Measurements from ENCODE around the gene ZDHHC14.

ZDHHC14 gene

GRCh38 chr6:157396026-157396425 is 15.0 kb downstream of the ZDHHC14 start:
- H3K36me3 ChIP-seq (replicated peaks; ENCODE audit: insufficient read depth, low read length) = no peaks in the 10 kb centered on the region
- DNase-seq = no peak
- no peaks in the 10 kb centered on the region for H3K27me3 ChIP-seq (replicated peaks; ENCODE audit: insufficient read depth, low read length)
- H3K4me1 ChIP-seq (ENCODE audit: low read length) = no peaks in the 10 kb centered on the region
- H3F3A ChIP-seq (ENCODE audit: insufficient read depth, low read length) = no peaks in the 10 kb centered on the region
- H3K4me2 ChIP-seq (ENCODE audit: low read depth, low read length) = no peak overlapping the region
- H4K20me1 ChIP-seq (ENCODE audit: insufficient read depth, low read length) = no peaks in the 10 kb centered on the region
- H3K4me3 ChIP-seq (ENCODE audit: low read length) = no peak overlapping the region
- TF ChIP-seq CTCF (IDR thresholded peaks at IDR 0.05; ENCODE audit: low read length) = no peak
- no peak for TF ChIP-seq EZH2 (optimal IDR thresholded peaks at IDR 0.05; ENCODE audit: low read depth, low read length)
- TF ChIP-seq EZH2phosphoT487 (IDR thresholded peaks at IDR 0.05; ENCODE audit: low read length) = no peak
- H3K9me3 ChIP-seq (replicated peaks; ENCODE audit: insufficient read depth, low read length) = no peaks in the 10 kb centered on the region
- peaks cover 18% of the 10 kb centered on the region for H3K79me2 ChIP-seq (ENCODE audit: low read length)
- no peak overlapping the region for H3K9ac ChIP-seq (ENCODE audit: low read length)
- no peaks in the 10 kb centered on the region for H3K9me2 ChIP-seq (replicated peaks; ENCODE audit: insufficient read depth, low read length)
- H3K27ac ChIP-seq (ENCODE audit: low read length) = no peak overlapping the region
- no peak overlapping the region for H2AFZ ChIP-seq (ENCODE audit: low read length)

- no peaks in the 10 kb centered on the region for H3K9me3 ChIP-seq (replicated peaks; ENCODE audit: insufficient read depth, low read length)
- H3K27ac ChIP-seq (ENCODE audit: low read length) = no peak overlapping the region
- peaks cover 8% of the 10 kb centered on the region; the same call in 1 of the 2 replicates for H3K79me2 ChIP-seq (ENCODE audit: low read length)
- TF ChIP-seq EZH2phosphoT487 (IDR thresholded peaks at IDR 0.05; ENCODE audit: low read length) = no peak
- TF ChIP-seq CTCF (IDR thresholded peaks at IDR 0.05; ENCODE audit: low read length) = no peak
- no peak for TF ChIP-seq EZH2 (optimal IDR thresholded peaks at IDR 0.05; ENCODE audit: low read depth, low read length)
- no peaks in the 10 kb centered on the region for H3K9me2 ChIP-seq (replicated peaks; ENCODE audit: insufficient read depth, low read length)
- no peaks in the 10 kb centered on the region for H4K20me1 ChIP-seq (ENCODE audit: insufficient read depth, low read length)
- no peak overlapping the region for H2AFZ ChIP-seq (ENCODE audit: low read length)
- no peaks in the 10 kb centered on the region for H3K27me3 ChIP-seq (replicated peaks; ENCODE audit: insufficient read depth, low read length)
- H3K4me1 ChIP-seq (ENCODE audit: low read length) = no peaks in the 10 kb centered on the region
- no peaks in the 10 kb centered on the region for H3F3A ChIP-seq (ENCODE audit: insufficient read depth, low read length)
- no peaks in the 10 kb centered on the region for H3K36me3 ChIP-seq (replicated peaks; ENCODE audit: insufficient read depth, low read length)
- H3K4me2 ChIP-seq (ENCODE audit: low read depth, low read length) = no peak overlapping the region
- DNase-seq = no peak
- H3K9ac ChIP-seq (ENCODE audit: low read length) = no peak overlapping the region
- no peak overlapping the region for H3K4me3 ChIP-seq (ENCODE audit: low read length)
Observed at GRCh38 chr6:157397660-157398059, 16.7 kb downstream of the ZDHHC14 start.

GRCh38 chr6:157398151-157398550 is 17.2 kb downstream of the ZDHHC14 start:
- Histone ChIP-seq H3K9me2 (replicated peaks; ENCODE audit: insufficient read depth, low read length) (no peaks in the 10 kb centered on the region), H3K4me2 (ENCODE audit: low read depth, low read length) (no peak overlapping the region), H3F3A (ENCODE audit: insufficient read depth, low read length) (no peaks in the 10 kb centered on the region), H3K4me3 (ENCODE audit: low read length) (no peak overlapping the region), H3K79me2 (ENCODE audit: low read length) (peaks cover 7% of the 10 kb centered on the region; the same call in 1 of the 2 replicates), H4K20me1 (ENCODE audit: insufficient read depth, low read length) (no peaks in the 10 kb centered on the region), H3K36me3 (replicated peaks; ENCODE audit: insufficient read depth, low read length) (no peaks in the 10 kb centered on the region), H3K9me3 (replicated peaks; ENCODE audit: insufficient read depth, low read length) (no peaks in the 10 kb centered on the region), H3K27ac (ENCODE audit: low read length) (no peak overlapping the region), H3K4me1 (ENCODE audit: low read length) (no peaks in the 10 kb centered on the region), H3K9ac (ENCODE audit: low read length) (no peak overlapping the region), H2AFZ (ENCODE audit: low read length) (no peak overlapping the region), H3K27me3 (replicated peaks; ENCODE audit: insufficient read depth, low read length) (no peaks in the 10 kb centered on the region)
- DNase-seq = no peak
- TF ChIP-seq CTCF (IDR thresholded peaks at IDR 0.05; ENCODE audit: low read length) (no peak), EZH2 (optimal IDR thresholded peaks at IDR 0.05; ENCODE audit: low read depth, low read length) (no peak), EZH2phosphoT487 (IDR thresholded peaks at IDR 0.05; ENCODE audit: low read length) (no peak)
